ENCODE data around the gene FXR2. TPM values are rescaled to one million over a fixed set of nuclear protein-coding genes. Genes with fewer than 3 reads are reported as not detected.
A peak's percentile ranks its signal among the peaks of the same experiment; 100 is the strongest.

Gene FXR2
- total RNA-seq, 1 donor from 2014 or later: 108 TPM

DNA sequence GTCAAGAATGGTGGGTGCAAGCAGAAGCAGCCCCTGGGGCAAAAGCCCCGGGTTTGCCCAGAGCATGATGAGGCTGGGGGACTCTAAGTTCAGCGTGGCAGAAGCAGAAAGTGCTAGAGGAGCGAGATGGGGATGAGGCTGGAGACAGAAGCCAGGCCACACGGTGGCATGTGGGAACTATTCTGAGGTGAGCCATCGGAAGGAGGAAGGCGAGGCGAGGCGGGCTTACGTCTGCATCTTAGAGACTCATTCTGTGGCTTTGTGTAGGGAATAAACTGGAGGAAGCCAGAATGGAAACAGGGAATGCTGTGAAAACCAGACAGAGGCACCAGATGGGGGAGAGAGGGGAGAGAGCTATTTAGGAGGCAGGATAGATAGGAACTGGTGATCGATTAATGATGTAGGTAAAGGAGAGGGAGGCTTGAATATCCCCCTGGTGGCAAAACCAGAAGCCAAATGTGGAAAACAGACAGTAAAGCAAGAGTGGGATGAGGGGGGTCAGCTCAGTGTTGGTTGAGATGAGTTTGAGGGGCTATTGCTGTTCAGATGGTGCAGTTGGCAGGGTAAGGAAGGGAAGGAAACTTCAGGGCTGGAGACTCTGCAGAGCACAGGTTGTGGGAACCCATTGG is 59.3 kb downstream of the FXR2 start:
- H3K36me3 Mint-ChIP-seq (ENCODE audit: unreplicated experiment): peaks cover 10% of the 10 kb centered on the region
- peaks cover 8% of the 10 kb centered on the region for H3K27me3 Mint-ChIP-seq (ENCODE audit: unreplicated experiment)
- peaks cover 8% of the 10 kb centered on the region for H3K9me3 Mint-ChIP-seq (ENCODE audit: unreplicated experiment)
- H3K4me1 Mint-ChIP-seq (ENCODE audit: low read depth, unreplicated experiment): peaks cover 5% of the 10 kb centered on the region
- DNase-seq: no peak
- H3K27ac Mint-ChIP-seq (ENCODE audit: unreplicated experiment): no peak overlapping the region
- no peak overlapping the region for H3K4me3 Mint-ChIP-seq (ENCODE audit: unreplicated experiment)
- TF ChIP-seq, protein P1, sequence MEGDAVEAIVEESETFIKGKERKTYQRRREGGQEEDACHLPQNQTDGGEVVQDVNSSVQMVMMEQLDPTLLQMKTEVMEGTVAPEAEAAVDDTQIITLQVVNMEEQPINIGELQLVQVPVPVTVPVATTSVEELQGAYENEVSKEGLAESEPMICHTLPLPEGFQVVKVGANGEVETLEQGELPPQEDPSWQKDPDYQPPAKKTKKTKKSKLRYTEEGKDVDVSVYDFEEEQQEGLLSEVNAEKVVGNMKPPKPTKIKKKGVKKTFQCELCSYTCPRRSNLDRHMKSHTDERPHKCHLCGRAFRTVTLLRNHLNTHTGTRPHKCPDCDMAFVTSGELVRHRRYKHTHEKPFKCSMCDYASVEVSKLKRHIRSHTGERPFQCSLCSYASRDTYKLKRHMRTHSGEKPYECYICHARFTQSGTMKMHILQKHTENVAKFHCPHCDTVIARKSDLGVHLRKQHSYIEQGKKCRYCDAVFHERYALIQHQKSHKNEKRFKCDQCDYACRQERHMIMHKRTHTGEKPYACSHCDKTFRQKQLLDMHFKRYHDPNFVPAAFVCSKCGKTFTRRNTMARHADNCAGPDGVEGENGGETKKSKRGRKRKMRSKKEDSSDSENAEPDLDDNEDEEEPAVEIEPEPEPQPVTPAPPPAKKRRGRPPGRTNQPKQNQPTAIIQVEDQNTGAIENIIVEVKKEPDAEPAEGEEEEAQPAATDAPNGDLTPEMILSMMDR (IDR thresholded peaks at IDR 0.05; ENCODE audit: partially characterized antibody, unreplicated experiment): no peak

DNA sequence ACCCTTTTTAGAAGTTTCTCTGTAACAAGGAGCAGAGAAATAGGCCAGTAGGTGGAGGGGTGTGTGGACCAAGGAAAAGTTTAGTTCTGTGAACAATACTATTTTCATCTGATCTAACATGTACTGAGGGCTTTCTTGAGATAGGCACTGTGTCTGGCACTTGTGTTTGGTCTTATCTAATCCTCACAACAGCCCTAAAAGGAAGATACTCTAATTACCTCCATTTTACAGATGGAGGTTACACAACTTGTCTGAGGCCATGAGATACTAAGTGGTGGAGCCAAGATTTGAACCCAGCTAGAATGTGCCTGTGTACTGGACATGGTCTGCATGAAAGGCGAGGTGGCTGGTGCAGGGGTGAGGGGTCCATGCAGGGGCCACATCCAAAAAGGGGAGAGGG is 61.3 kb downstream of the FXR2 start:
- peaks cover 10% of the 10 kb centered on the region for H3K36me3 Mint-ChIP-seq (ENCODE audit: unreplicated experiment)
- no peak overlapping the region for H3K4me3 Mint-ChIP-seq (ENCODE audit: unreplicated experiment)
- peaks cover 4% of the 10 kb centered on the region for H3K4me1 Mint-ChIP-seq (ENCODE audit: low read depth, unreplicated experiment)
- H3K27ac Mint-ChIP-seq (ENCODE audit: unreplicated experiment): no peak overlapping the region
- peaks cover 13% of the 10 kb centered on the region for H3K27me3 Mint-ChIP-seq (ENCODE audit: unreplicated experiment)
- DNase-seq: no peak
- peaks cover 7% of the 10 kb centered on the region for H3K9me3 Mint-ChIP-seq (ENCODE audit: unreplicated experiment)
- TF ChIP-seq, protein P1 (IDR thresholded peaks at IDR 0.05; ENCODE audit: partially characterized antibody, unreplicated experiment): no peak

DNA sequence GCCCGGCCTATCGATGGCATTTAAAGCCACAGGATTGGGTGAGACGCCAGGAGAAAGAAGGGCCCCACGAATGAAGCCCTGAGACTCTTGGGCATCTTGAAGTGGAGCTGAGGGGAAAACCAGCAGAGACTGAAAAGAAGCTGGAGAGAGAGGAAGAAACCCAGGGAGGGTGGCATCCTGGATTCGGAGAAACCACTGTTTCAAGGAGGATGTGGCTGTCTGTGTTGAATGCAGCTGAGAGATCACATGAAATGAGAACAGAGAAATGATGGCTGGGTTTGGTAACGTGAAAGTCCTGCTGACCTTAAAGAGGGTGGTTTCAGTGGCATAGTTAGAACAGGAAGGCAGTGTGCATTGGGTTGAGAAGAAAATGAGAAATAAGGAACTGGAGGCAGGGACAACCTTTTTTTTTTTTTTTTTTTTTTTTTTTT is 62.1 kb downstream of the FXR2 start:
- peaks cover 7% of the 10 kb centered on the region for H3K9me3 Mint-ChIP-seq (ENCODE audit: unreplicated experiment)
- DNase-seq: no peak
- no peak overlapping the region for H3K4me3 Mint-ChIP-seq (ENCODE audit: unreplicated experiment)
- H3K36me3 Mint-ChIP-seq (ENCODE audit: unreplicated experiment): peaks cover 10% of the 10 kb centered on the region
- peaks cover 15% of the 10 kb centered on the region for H3K27me3 Mint-ChIP-seq (ENCODE audit: unreplicated experiment)
- H3K27ac Mint-ChIP-seq (ENCODE audit: unreplicated experiment): peak overlapping the region; percentile 9
- TF ChIP-seq, protein P1 (IDR thresholded peaks at IDR 0.05; ENCODE audit: partially characterized antibody, unreplicated experiment): no peak
- H3K4me1 Mint-ChIP-seq (ENCODE audit: low read depth, unreplicated experiment): peaks cover 4% of the 10 kb centered on the region

DNA sequence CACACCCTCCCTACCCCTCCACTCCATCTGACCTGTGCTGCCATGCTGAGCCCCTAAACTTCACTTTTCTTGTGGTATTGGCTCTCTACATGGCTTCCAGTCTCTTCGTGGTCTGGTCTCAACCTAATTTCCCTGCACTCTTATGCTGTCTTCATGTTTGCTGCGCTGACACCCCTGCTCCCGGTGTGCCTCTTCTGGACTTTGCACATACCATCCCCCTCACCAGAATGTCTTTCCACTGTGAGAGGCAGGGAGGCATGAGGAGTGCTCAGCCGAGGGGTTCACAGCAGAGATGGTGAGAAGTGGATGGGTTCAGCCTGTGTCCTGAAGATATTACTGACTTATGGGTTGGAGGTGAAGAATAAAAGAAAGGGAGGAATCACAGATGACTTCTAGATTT is 63.3 kb downstream of the FXR2 start:
- peaks cover 4% of the 10 kb centered on the region for H3K4me1 Mint-ChIP-seq (ENCODE audit: low read depth, unreplicated experiment)
- no peak overlapping the region for H3K27ac Mint-ChIP-seq (ENCODE audit: unreplicated experiment)
- no peak overlapping the region for H3K4me3 Mint-ChIP-seq (ENCODE audit: unreplicated experiment)
- peaks cover 9% of the 10 kb centered on the region for H3K9me3 Mint-ChIP-seq (ENCODE audit: unreplicated experiment)
- H3K36me3 Mint-ChIP-seq (ENCODE audit: unreplicated experiment): peaks cover 10% of the 10 kb centered on the region
- DNase-seq: no peak
- TF ChIP-seq, protein P1 (IDR thresholded peaks at IDR 0.05; ENCODE audit: partially characterized antibody, unreplicated experiment): no peak
- H3K27me3 Mint-ChIP-seq (ENCODE audit: unreplicated experiment): peaks cover 18% of the 10 kb centered on the region

DNA sequence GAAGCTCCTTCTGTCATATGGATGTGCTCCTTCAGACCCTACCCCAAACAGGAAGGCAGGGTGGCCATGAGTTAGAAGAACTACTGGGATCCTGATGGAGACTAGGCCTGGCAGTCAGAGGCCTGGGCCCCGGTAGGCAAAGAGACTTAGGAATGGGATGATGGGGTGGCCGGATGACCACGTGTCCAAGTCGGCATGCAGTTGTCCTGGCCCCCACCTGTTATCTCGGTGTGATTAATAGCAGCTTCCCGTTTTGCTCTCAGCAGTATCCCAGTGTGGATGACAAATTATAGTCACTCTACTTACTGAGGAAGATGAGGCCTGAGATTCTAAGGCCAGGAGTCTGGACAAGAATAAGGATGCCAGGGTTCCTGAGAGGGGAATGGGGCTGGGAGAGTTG is 64.4 kb downstream of the FXR2 start:
- H3K36me3 Mint-ChIP-seq (ENCODE audit: unreplicated experiment): peaks cover 10% of the 10 kb centered on the region
- H3K9me3 Mint-ChIP-seq (ENCODE audit: unreplicated experiment): peaks cover 9% of the 10 kb centered on the region
- H3K4me1 Mint-ChIP-seq (ENCODE audit: low read depth, unreplicated experiment): peaks cover 3% of the 10 kb centered on the region
- no peak overlapping the region for H3K4me3 Mint-ChIP-seq (ENCODE audit: unreplicated experiment)
- TF ChIP-seq, protein P1 (IDR thresholded peaks at IDR 0.05; ENCODE audit: partially characterized antibody, unreplicated experiment): no peak
- no peak for DNase-seq
- H3K27ac Mint-ChIP-seq (ENCODE audit: unreplicated experiment): no peak overlapping the region
- H3K27me3 Mint-ChIP-seq (ENCODE audit: unreplicated experiment): peaks cover 18% of the 10 kb centered on the region
